Lower lobe of right lung (tissue), 2 donors: ENCODE measurements around the gene BLM. TPM values are rescaled to one million over a fixed set of nuclear protein-coding genes. Genes with fewer than 3 reads are reported as not detected.

Experiments
- ATAC-seq, 2 donors: fragments of 200-7000 bp; cut with Tn5 transposase; one replicate each; pipeline ENCODE4 v1.9.1; 2020 to 2022; ENCODE audit warnings: mild to moderate bottlenecking in 2 of 2, moderate library complexity in 2 of 2
- DNase-seq: peaks from one replicate; pipeline ENCODE4 v3.0.0-alpha.2; 2020
- H3K27ac ChIP-seq: fragments of 200-600 bp; one replicate; pipeline ENCODE4 v1.8.0; 2022
- H3K27me3 ChIP-seq: fragments of 200-600 bp; one replicate; pipeline ENCODE4 v1.8.0; 2022; ENCODE audit warnings: low read depth
- H3K36me3 ChIP-seq: fragments of 200-600 bp; one replicate; pipeline ENCODE4 v1.8.0; 2022; ENCODE audit warnings: mild to moderate bottlenecking
- H3K4me1 ChIP-seq: fragments of 200-600 bp; one replicate; pipeline ENCODE4 v1.8.0; 2022
- H3K4me3 ChIP-seq: fragments of 200-600 bp; one replicate; pipeline ENCODE4 v1.8.0; 2022; ENCODE audit warnings: mild to moderate bottlenecking
- H3K9me3 ChIP-seq: fragments of 200-600 bp; one replicate; pipeline ENCODE4 v1.8.0; 2022
- CTCF ChIP-seq: fragments of 200-600 bp; IDR thresholded peaks from one replicate; pipeline ENCODE4 v1.8.0; 2022; ENCODE audit warnings: antibody characterized with exemption, mild to moderate bottlenecking
- intact Hi-C: fragments of 100-400 bp; cut with DNase I; formaldehyde crosslinking; loops from one replicate; pipeline ENCODE4 v1.11.0; 2022
- total RNA-seq: library from RNA; stranded (reverse); fragmentation: NEBNext Ultra II Directional; extraction: Animal tissue kit (Norgen Biotek cat#: 25700); gene quantifications from one replicate; pipeline ENCODE4 v1.2.1, GENCODE V29; 2021
- donor health status: DM: no; HTN: yes; CAD: no; lungs with severe emphysema.

The BLM gene
- total RNA-seq, 1 donor from 2014 or later, result 2.0 TPM

- H3K27me3 ChIP-seq, result no peaks in the 10 kb centered on the region
- DNase-seq (no peak), ATAC-seq (no peak)
- no peak overlapping the region for H3K27ac ChIP-seq
- H3K36me3 ChIP-seq, result no peaks in the 10 kb centered on the region
- H3K4me1 ChIP-seq, result peaks cover 9% of the 10 kb centered on the region
- TF ChIP-seq CTCF, result no peak
- H3K4me3 ChIP-seq, result no peak overlapping the region
- intact Hi-C loops, result loop anchor here (10.0 kb wide), 1 partner anchor 196 kb away; no protein-coding TSS in a partner anchor
- peaks cover 9% of the 10 kb centered on the region for H3K9me3 ChIP-seq
These were observed 26.6 kb upstream of the BLM start for GRCh38 chr15:90690585-90690984.

- DNase-seq (no peak), ATAC-seq (no peak)
- Histone ChIP-seq H3K27ac (no peak overlapping the region), H3K27me3 (no peaks in the 10 kb centered on the region), H3K36me3 (no peaks in the 10 kb centered on the region), H3K9me3 (peaks cover 9% of the 10 kb centered on the region), H3K4me1 (peaks cover 3% of the 10 kb centered on the region), H3K4me3 (no peak overlapping the region)
- intact Hi-C loops, result loop anchor here (10.0 kb wide), 1 partner anchor 197 kb away; no protein-coding TSS in a partner anchor
- no peak for TF ChIP-seq CTCF
These were observed 25.8 kb upstream of the BLM start for GRCh38 chr15:90691369-90691768.

- Histone ChIP-seq H3K9me3 (peaks cover 9% of the 10 kb centered on the region), H3K4me3 (no peak overlapping the region), H3K36me3 (no peaks in the 10 kb centered on the region), H3K27ac (no peak overlapping the region), H3K27me3 (no peaks in the 10 kb centered on the region), H3K4me1 (no peaks in the 10 kb centered on the region)
- intact Hi-C loops, result loop anchor here (10.0 kb wide), 1 partner anchor 197 kb away; no protein-coding TSS in a partner anchor
- ATAC-seq, result no peak
- TF ChIP-seq CTCF, result no peak
- DNase-seq, result no peak
These were observed 25.0 kb upstream of the BLM start for GRCh38 chr15:90691982-90692773.

GRCh38 chr15:90694987-90695386, 22.2 kb upstream of the BLM start:
- no peaks in the 10 kb centered on the region for H3K36me3 ChIP-seq
- no peaks in the 10 kb centered on the region for H3K27me3 ChIP-seq
- H3K4me3 ChIP-seq, result no peak overlapping the region
- H3K27ac ChIP-seq, result no peak overlapping the region
- DNase-seq (no peak), ATAC-seq (no peak)
- no peaks in the 10 kb centered on the region for H3K4me1 ChIP-seq
- no peak for TF ChIP-seq CTCF
- H3K9me3 ChIP-seq, result no peaks in the 10 kb centered on the region
- intact Hi-C loops, result loop anchor here (10.0 kb wide), 1 partner anchor 200 kb away; no protein-coding TSS in a partner anchor

GRCh38 chr15:90697175-90697574, 20.0 kb upstream of the BLM start:
- no peak for TF ChIP-seq CTCF
- intact Hi-C loops, result loop anchor here (10.0 kb wide), 1 partner anchor 202 kb away; no protein-coding TSS in a partner anchor
- Histone ChIP-seq H3K9me3 (no peaks in the 10 kb centered on the region), H3K27me3 (no peaks in the 10 kb centered on the region), H3K36me3 (no peaks in the 10 kb centered on the region), H3K27ac (no peak overlapping the region), H3K4me3 (no peak overlapping the region), H3K4me1 (no peaks in the 10 kb centered on the region)
- ATAC-seq, result no peak
- no peak for DNase-seq
